ENCODE measurements around the gene SELENON. TPM values are rescaled to one million over a fixed set of nuclear protein-coding genes. Genes with fewer than 3 reads are reported as not detected.

Gene SELENON
- total RNA-seq, 2 experiments from 2014 or later, result 9.9 to 28.3 TPM

- BruUV-seq (replicated peaks), result no TSS peak
- no peak for DNase-seq (ENCODE audit: low spot score)
- intact Hi-C loops (cut with micrococcal nuclease; ENCODE audit: unreplicated experiment), result no loop called here
Observed at GRCh38 chr1:25807480-25808390, 7.7 kb downstream of the SELENON start.

GRCh38 chr1:25808481-25809244 lies 8.7 kb downstream of the SELENON start:
- Histone ChIP-seq H3K9me2 (ENCODE audit: insufficient read depth, low read length) (no peaks in the 10 kb centered on the region), H2AFZ (ENCODE audit: low read length) (no peak overlapping the region), H3K4me3 (ENCODE audit: low read depth, low read length, poor library complexity, severe bottlenecking) (no peak overlapping the region), H3K27ac (ENCODE audit: low read depth, low read length, poor library complexity, severe bottlenecking) (no peak overlapping the region), H3K4me2 (ENCODE audit: low read length) (no peak overlapping the region), H3K9me3 (ENCODE audit: low read length) (no peaks in the 10 kb centered on the region), H3K36me3 (ENCODE audit: insufficient read depth, low read length) (no peaks in the 10 kb centered on the region), H3K79me2 (ENCODE audit: insufficient read depth, low read depth, low read length) (no peaks in the 10 kb centered on the region), H3K4me1 (ENCODE audit: insufficient read depth, low read length, poor library complexity, severe bottlenecking) (peaks cover 21% of the 10 kb centered on the region), H4K20me1 (ENCODE audit: insufficient read depth, low read length) (no peaks in the 10 kb centered on the region)
- intact Hi-C loops (cut with micrococcal nuclease; ENCODE audit: unreplicated experiment), result no loop called here
- CTCF ChIA-PET (ENCODE audit: unreplicated experiment), result interaction anchor here (1.7 kb wide), 1 partner anchor 199 kb away, joined by 7 read pairs; no protein-coding TSS in a partner anchor
- BruUV-seq (replicated peaks), result no TSS peak
- no peak for DNase-seq (ENCODE audit: low spot score)
- POLR2A ChIA-PET, result interaction anchor here (1.4 kb wide), 1 partner anchor 11 kb away, joined by 6 read pairs; the partner anchor contains the start of gene MTFR1L
- TF ChIP-seq CTCF (conservative IDR thresholded peaks at IDR 0.05; ENCODE audit: low read length), result no peak

More at GRCh38 chr1:25807480-25808390, 7.7 kb downstream of the SELENON start:
- TF ChIP-seq EZH2phosphoT487 (IDR thresholded peaks at IDR 0.05; ENCODE audit: borderline replicate concordance, low read depth, low read length) (no peak), CTCF (conservative IDR thresholded peaks at IDR 0.05; ENCODE audit: low read length) (no peak)
- no peaks in the 10 kb centered on the region for H3K36me3 ChIP-seq (ENCODE audit: insufficient read depth, low read length)
- H3K9me3 ChIP-seq (ENCODE audit: low read length), result no peaks in the 10 kb centered on the region
- no peak overlapping the region for H3K27ac ChIP-seq (ENCODE audit: low read depth, low read length, poor library complexity, severe bottlenecking)
- no peak overlapping the region for H3K4me3 ChIP-seq (ENCODE audit: low read depth, low read length, poor library complexity, severe bottlenecking)
- no peak overlapping the region for H2AFZ ChIP-seq (ENCODE audit: low read length)
- H3K4me2 ChIP-seq (ENCODE audit: low read length), result no peak overlapping the region
- H3K9me2 ChIP-seq (ENCODE audit: insufficient read depth, low read length), result no peaks in the 10 kb centered on the region
- H3K79me2 ChIP-seq (ENCODE audit: insufficient read depth, low read depth, low read length), result no peaks in the 10 kb centered on the region
- CTCF ChIA-PET (ENCODE audit: unreplicated experiment), result no interaction called here
- POLR2A ChIA-PET, result no interaction called here
- H3K4me1 ChIP-seq (ENCODE audit: insufficient read depth, low read length, poor library complexity, severe bottlenecking), result peaks cover 29% of the 10 kb centered on the region
- H4K20me1 ChIP-seq (ENCODE audit: insufficient read depth, low read length), result no peaks in the 10 kb centered on the region
